Central memory CD8-positive, alpha-beta T cell (primary cell): ENCODE results near the gene COL18A1.
"Not testable (repeated sequence)": the region's sequence is repeated elsewhere in the genome, so short reads cannot be mapped to it uniquely, and the experiment has no call there.

Experiments used
- ATAC-seq: fragments of 150-1000 bp; cut with Tn5 transposase; replicated peaks from 2 replicates; pipeline ENCODE4 v1.10.0; 2022; ENCODE audit warnings: mild to moderate bottlenecking, moderate FRiP score, moderate number of reproducible peaks; ENCODE audit not compliant: poor library complexity, severe bottlenecking; ENCODE audit errors: extremely low read depth
- DNase-seq, 2 donors: peaks; one replicate each; pipeline ENCODE4 v3.0.0; 2021; ENCODE audit warnings: low spot score in 2 of 2
- H3K27ac Mint-ChIP-seq: one replicate; pipeline ENCODE4 v1.8.0; 2022; ENCODE audit warnings: low read depth, mild to moderate bottlenecking, moderate library complexity, mixed read lengths
- H3K27me3 Mint-ChIP-seq: one replicate; pipeline ENCODE4 v1.8.0; 2022; ENCODE audit warnings: mixed read lengths
- H3K36me3 Mint-ChIP-seq: one replicate; pipeline ENCODE4 v1.8.0; 2022; ENCODE audit warnings: mild to moderate bottlenecking, moderate library complexity, mixed read lengths; ENCODE audit not compliant: insufficient read depth
- H3K4me1 Mint-ChIP-seq: one replicate; pipeline ENCODE4 v1.8.0; 2022; ENCODE audit warnings: mixed read lengths
- H3K4me3 Mint-ChIP-seq: one replicate; pipeline ENCODE4 v1.8.0; 2022; ENCODE audit warnings: mild to moderate bottlenecking, moderate library complexity, mixed read lengths
- H3K9me3 Mint-ChIP-seq: one replicate; pipeline ENCODE4 v1.8.0; 2022; ENCODE audit warnings: mixed read lengths

COL18A1 gene

DNA sequence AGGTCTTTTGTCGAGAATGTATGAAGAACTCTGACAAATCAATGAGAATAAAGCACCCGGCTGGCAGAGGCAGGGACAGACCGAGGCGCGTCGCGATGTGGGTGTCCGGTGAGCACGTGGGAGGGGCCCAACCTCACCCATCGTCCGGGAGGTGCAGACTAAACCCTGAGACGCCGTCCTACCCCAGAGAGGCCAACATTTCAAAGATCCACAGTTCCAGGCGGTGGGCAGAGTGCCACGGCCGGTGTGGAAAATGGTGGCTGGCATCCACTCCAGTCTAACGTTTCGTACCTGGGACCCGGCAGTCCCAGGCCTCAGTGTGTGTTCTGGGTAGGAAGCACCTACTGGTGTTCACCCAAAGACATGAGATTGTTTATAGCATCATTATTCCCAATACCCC, 41.7 kb upstream of the COL18A1 start:
- ATAC-seq, H3K4me3 Mint-ChIP-seq, H3K36me3 Mint-ChIP-seq, H3K27ac Mint-ChIP-seq, DNase-seq, H3K9me3 Mint-ChIP-seq, H3K4me1 Mint-ChIP-seq: not testable (repeated sequence)
- H3K27me3 Mint-ChIP-seq: peaks cover 68% of the 10 kb centered on the region

DNA sequence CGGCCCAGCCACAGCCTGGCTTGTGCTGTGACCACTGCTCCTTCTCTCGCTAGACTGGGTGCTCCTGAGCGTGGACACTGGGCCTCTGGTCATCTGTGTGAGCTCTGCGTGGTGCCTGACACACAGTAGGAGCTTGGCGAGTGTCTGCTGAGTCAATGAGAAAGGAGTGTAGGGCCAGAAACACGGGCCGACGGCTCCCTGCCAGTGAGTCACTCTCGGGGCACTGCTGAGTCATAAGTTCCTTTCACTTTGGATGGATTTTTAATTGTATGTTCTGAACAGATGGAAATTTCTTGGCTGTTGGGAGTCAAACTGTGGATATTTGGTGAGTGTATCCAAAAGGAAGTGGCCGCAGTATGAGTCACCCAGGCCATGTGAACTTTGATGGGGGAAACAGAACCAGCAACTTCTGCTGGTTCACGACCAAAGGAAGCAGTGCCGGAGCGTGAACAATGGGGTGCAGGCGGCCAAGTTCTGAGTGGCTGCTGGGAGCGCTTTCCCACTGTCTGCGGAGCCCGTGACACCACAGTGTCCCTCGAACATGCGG, 41.0 kb upstream of the COL18A1 start:
- H3K36me3 Mint-ChIP-seq: peaks cover 5% of the 10 kb centered on the region
- no peaks in the 10 kb centered on the region for H3K9me3 Mint-ChIP-seq
- peaks cover 6% of the 10 kb centered on the region for H3K4me1 Mint-ChIP-seq
- no peak overlapping the region for H3K4me3 Mint-ChIP-seq
- no peak overlapping the region for H3K27ac Mint-ChIP-seq
- DNase-seq (no peak), ATAC-seq (no peak)
- peaks cover 65% of the 10 kb centered on the region for H3K27me3 Mint-ChIP-seq

DNA sequence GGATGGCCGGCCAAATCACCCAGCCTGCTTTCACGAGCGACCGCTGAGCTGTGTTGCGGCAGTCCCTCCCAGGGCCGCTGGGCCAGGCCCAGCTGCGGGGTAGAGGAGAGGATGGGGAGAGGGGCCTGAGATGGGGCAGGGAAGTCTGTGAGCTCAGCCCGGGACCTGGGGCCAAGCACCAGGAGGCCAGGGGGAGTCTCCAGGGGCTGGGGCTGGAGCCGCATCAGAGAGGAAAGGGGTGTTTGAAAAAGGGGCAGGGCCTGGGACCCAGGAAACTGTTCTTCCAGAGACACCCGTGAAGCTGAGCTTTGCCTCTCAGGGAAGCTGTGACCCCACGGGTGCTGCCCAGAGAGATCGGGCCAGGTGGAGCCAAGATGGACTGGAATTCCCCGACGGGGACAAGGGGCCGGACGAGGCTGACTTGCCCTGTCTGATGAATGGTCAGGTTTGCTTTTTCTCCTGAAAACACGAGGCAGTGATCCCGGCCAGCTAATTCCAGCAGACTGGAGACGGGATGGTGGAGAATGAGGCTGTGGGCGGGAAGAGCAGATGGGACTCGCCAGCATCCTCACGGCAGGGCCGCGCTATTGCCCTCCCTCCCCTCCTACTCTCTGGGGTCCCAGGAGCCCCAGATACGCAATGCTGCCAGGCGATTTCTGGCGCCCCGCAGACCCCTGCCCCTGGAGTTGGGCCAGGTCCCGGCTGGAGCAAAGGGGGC, 40.3 kb upstream of the COL18A1 start:
- ATAC-seq (no peak), DNase-seq (no peak)
- Mint-ChIP-seq H3K27ac (no peak overlapping the region), H3K4me3 (no peak overlapping the region), H3K36me3 (peaks cover 5% of the 10 kb centered on the region), H3K4me1 (peaks cover 6% of the 10 kb centered on the region), H3K27me3 (peaks cover 59% of the 10 kb centered on the region), H3K9me3 (no peaks in the 10 kb centered on the region)

DNA sequence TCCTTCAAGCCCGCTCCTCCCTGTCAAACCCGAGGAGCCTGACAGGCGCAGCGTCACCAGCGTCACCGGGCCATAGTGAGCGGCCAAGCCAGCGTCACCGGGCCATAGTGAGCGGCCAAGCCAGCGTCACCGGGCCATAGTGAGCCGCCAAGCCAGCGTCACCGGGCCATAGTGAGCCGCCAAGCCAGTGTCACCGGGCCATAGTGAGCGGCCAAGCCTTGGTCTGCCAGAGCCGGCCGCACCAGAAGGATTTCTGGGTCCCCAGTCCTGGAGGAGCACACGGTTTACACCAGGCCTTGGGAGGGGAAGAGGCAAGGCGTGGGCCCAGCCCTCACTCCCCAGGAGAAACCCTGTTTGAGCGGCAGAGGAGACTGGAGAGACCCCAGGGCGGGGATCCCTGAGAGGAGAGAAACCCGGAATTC, 39.8 kb upstream of the COL18A1 start:
- H3K27me3 Mint-ChIP-seq: peaks cover 64% of the 10 kb centered on the region
- no peak for ATAC-seq
- H3K9me3 Mint-ChIP-seq: no peaks in the 10 kb centered on the region
- H3K27ac Mint-ChIP-seq: no peak overlapping the region
- peaks cover 7% of the 10 kb centered on the region for H3K36me3 Mint-ChIP-seq
- peaks cover 10% of the 10 kb centered on the region for H3K4me1 Mint-ChIP-seq
- DNase-seq: no peak
- no peak overlapping the region for H3K4me3 Mint-ChIP-seq

DNA sequence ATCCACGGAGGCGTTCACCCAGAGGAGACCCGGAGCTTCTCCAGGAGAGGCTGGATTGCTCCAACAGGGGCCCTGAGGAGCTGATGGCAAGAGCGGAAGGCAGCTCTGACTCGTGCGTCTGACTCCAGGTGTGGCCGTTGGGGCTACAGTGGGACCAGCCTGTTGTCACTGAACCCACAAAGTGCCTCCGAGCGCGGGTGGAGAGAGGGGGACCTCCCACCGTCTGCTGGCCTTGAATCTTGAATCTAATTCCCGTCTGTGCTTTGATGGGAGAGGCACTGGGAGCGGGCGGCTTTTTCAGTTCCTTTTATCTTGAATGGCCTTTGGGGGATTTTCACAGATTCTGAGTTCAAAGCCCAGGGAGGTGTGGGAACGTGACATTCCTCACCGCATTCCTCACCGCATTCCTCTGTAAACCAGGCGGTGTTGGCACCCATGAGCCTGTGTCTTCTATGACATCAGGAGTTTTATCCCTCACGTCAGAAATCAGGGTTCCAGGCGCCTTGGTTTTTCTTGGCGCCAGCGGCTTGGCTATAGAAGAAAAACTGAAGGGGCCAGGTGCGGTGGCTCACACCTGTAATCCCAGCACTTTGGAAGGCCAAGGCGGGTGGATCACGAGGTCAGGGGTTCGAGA, 39.2 kb upstream of the COL18A1 start:
- DNase-seq (no peak), ATAC-seq (no peak)
- Mint-ChIP-seq H3K4me1 (peaks cover 14% of the 10 kb centered on the region), H3K36me3 (peaks cover 7% of the 10 kb centered on the region), H3K4me3 (no peak overlapping the region), H3K27ac (no peak overlapping the region), H3K9me3 (no peaks in the 10 kb centered on the region), H3K27me3 (peaks cover 65% of the 10 kb centered on the region)

DNA sequence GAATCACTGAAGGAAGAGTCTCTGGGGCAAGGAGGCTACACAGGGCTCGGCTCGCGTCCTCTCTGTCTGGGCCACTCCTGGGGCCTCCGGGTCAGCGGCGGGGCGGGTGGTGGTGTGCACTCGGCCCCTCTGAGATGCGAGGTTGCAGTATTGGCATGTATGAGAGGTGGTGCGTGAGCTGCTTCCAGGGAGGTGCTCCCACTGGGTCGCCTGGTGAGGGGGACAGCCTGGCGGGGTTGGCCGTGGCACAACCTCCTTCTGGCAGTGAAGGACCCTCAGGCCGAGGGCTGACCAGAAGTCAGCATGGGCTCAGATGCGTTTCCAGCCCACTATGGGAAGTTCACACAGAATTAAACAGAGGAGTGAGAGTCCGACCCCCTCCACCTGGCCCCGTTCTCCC, 38.5 kb upstream of the COL18A1 start:
- DNase-seq (no peak), ATAC-seq (no peak)
- H3K4me1 Mint-ChIP-seq: peaks cover 14% of the 10 kb centered on the region
- H3K27me3 Mint-ChIP-seq: peaks cover 65% of the 10 kb centered on the region
- peaks cover 7% of the 10 kb centered on the region for H3K36me3 Mint-ChIP-seq
- no peak overlapping the region for H3K4me3 Mint-ChIP-seq
- no peak overlapping the region for H3K27ac Mint-ChIP-seq
- H3K9me3 Mint-ChIP-seq: no peaks in the 10 kb centered on the region

DNA sequence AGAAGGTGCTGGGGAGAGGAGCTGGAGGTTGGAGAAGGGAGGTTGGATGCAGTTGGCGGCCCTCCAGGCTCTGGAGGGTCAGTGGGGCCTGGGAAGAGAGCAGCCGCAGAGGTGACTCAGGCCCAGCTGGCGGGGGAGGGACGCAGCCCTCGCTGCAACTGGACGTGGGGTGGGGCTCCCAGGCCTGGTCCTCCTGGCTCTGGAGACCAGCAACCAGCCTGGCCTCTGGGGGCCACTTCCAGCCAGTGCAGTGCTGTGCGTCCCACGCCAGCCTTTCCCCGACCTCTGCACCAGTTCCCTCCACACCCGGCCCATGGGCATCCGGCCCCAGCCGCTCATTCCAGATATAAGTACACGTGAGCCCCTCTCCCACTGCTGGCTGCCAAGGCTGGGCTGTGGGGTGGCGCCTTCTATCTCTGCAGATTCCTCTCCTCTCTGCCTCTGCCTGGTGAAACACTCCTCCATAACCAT, 38.0 kb upstream of the COL18A1 start:
- Mint-ChIP-seq H3K36me3 (peaks cover 7% of the 10 kb centered on the region), H3K4me3 (no peak overlapping the region), H3K27me3 (peaks cover 65% of the 10 kb centered on the region), H3K27ac (no peak overlapping the region), H3K4me1 (peaks cover 14% of the 10 kb centered on the region), H3K9me3 (no peaks in the 10 kb centered on the region)
- no peak for DNase-seq
- ATAC-seq: no peak

DNA sequence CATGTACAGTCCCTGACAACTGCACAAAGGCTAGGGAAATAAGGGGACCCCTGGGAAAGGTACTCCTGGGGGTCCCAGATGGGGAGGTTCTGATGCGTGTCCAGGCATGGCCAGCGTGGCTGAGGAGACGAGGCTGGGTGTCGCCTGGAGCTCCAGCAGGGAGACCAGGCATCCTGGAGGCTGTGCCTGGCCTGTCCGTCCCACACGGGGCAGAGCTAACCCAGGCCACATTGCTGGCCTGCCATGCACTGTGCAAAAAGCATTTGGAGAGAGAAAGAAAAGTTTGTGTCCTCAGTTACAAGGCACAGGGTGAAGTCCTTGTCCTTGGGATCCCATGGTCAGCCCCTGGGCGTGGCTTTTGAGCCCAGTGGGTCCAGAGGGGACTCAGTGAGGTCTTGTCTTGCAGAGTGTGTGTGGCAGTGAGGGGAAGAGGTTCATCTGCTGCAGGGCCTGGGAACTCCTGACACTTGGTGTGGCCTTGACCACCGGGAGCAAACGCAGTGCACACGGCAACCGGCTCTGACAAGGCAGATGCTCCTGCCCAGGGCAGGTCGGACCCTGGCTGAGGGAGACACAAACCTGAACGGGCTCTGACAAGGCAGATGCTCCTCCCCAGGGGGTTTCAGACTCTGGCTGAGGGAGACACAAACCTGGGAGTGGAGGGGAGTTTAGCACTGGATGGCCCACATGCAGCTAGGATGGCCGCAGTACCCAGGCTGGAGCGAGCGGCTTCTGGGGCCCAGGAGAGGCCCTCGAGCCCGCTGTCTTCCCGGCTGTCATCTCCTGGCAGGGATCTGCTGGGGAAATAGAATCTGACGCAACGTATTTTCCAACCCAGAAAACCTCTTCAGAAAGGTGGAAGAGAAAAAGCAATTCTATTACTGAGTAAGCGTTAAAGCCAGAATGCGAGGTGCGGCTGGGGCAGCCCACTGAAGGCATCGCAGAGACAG, 37.3 kb upstream of the COL18A1 start:
- H3K27ac Mint-ChIP-seq: no peak overlapping the region
- peaks cover 7% of the 10 kb centered on the region for H3K36me3 Mint-ChIP-seq
- H3K4me1 Mint-ChIP-seq: peaks cover 14% of the 10 kb centered on the region
- no peak overlapping the region for H3K4me3 Mint-ChIP-seq
- no peaks in the 10 kb centered on the region for H3K9me3 Mint-ChIP-seq
- DNase-seq (no peak), ATAC-seq (no peak)
- H3K27me3 Mint-ChIP-seq: peaks cover 69% of the 10 kb centered on the region

DNA sequence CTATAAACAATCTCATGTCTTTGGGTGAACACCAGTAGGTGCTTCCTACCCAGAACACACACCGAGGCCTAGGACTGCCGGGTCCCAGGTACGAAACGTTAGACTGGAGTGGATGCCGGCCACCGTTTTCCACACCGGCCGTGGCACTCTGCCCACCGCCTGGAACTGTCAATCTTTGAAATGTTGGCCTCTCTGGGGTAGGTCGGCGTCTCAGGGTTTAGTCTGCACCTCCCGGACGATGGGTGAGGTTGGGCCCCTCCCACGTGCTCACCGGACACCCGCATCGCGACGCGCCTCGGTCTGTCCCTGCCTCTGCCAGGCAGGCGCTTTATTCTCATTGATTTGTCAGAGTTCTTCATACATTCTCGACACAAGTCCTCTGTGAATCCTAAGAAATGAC, 35.9 kb upstream of the COL18A1 start:
- not testable (repeated sequence) for H3K4me3 Mint-ChIP-seq, H3K9me3 Mint-ChIP-seq, DNase-seq, H3K27ac Mint-ChIP-seq, H3K36me3 Mint-ChIP-seq, ATAC-seq
- Mint-ChIP-seq H3K27me3 (peaks cover 70% of the 10 kb centered on the region), H3K4me1 (peaks cover 10% of the 10 kb centered on the region)

DNA sequence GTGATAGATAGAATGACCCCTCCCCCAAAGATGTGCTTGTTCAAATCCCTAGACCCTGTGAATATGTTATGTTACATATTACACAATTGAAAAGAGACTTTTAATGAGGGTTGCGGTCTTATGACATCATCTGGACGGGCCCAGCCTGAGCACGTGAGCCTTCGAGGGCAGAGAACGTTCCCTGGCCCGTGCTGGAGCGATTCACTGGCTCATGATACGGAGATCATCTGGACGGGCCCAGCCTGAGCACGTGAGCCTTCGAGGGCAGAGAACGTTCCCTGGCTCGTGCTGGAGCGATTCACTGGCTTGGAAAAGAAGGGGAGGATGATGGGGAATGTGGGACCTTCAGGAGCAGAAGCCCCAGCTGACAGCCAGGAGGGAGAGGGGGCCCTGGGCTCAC, 34.4 kb upstream of the COL18A1 start:
- H3K4me3 Mint-ChIP-seq: no peak overlapping the region
- ATAC-seq: no peak
- H3K27ac Mint-ChIP-seq: no peak overlapping the region
- DNase-seq: no peak
- H3K27me3 Mint-ChIP-seq: peaks cover 64% of the 10 kb centered on the region
- H3K9me3 Mint-ChIP-seq: no peaks in the 10 kb centered on the region
- peaks cover 7% of the 10 kb centered on the region for H3K4me1 Mint-ChIP-seq
- peaks cover 5% of the 10 kb centered on the region for H3K36me3 Mint-ChIP-seq

DNA sequence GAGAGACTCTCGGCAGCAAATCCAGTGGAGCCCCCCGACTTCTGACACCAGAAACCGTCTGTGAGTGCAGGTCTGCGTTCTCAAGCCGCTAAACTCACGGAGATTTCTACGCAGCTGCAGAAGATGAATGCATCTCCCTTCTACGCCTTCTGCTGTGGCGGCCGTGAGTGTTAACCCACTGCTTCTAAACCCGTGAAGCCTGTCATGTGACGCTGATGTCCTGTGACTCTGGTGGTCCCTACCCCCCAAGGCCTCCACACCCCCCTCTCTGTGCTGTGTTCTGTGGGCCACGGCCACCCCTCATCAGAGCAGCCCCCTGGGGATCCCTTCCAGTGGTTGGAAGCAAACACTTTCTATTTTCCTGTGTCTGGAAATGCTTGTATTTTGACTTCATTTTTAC, 33.9 kb upstream of the COL18A1 start:
- Mint-ChIP-seq H3K4me3 (no peak overlapping the region), H3K9me3 (no peaks in the 10 kb centered on the region)

DNA sequence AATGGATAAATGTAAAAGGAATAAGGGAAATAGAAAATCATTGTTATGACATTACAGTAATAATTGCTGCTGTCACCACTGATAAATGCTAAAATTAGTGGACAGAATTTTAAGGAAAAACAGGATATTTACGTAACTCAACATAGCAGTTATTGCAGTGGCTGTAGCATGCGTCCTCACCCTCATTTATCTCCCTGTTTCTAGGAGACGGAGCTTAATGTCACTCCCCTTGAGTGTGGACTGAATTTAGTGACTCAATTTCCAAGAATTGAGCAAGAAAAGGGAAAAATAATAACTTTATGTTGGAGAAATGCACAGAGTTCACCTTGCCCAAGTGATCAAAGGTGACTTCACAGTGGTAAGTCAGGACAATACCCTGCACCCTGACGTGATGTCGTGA, 33.3 kb upstream of the COL18A1 start:
- ATAC-seq (no peak), DNase-seq (no peak)
- H3K27ac Mint-ChIP-seq: no peak overlapping the region
- no peak overlapping the region for H3K4me3 Mint-ChIP-seq
- H3K9me3 Mint-ChIP-seq: no peaks in the 10 kb centered on the region
- H3K36me3 Mint-ChIP-seq: peaks cover 4% of the 10 kb centered on the region
- peaks cover 55% of the 10 kb centered on the region for H3K27me3 Mint-ChIP-seq
- peaks cover 7% of the 10 kb centered on the region for H3K4me1 Mint-ChIP-seq

More for the DNA sequence above, 33.9 kb upstream of the COL18A1 start:
- DNase-seq (no peak), ATAC-seq (no peak)
- Mint-ChIP-seq H3K4me1 (peaks cover 7% of the 10 kb centered on the region), H3K27ac (no peak overlapping the region), H3K27me3 (peaks cover 61% of the 10 kb centered on the region), H3K36me3 (peaks cover 4% of the 10 kb centered on the region)
